SKM-1 treated with dmso at 0.1 percent for 144 hours (cell line): ENCODE data around the gene GSTA5.
A peak's percentile ranks its signal among the peaks of the same experiment; 100 is the strongest.
"Not testable (repeated sequence)": the region's sequence is repeated elsewhere in the genome, so short reads cannot be mapped to it uniquely, and the experiment has no call there.

ENCODE experiments used
- DNase-seq: peaks from one replicate; lab custom pipeline; 2025; ENCODE audit not compliant: unreplicated experiment; lab: John Stamatoyannopoulos, UW

GSTA5 gene

GRCh38 chr6:52839124-52840055 is 1.2 kb downstream of the GSTA5 start:
- peak; percentile 37 for DNase-seq

GRCh38 chr6:52834481-52834880 is 6.1 kb downstream of the GSTA5 start:
- no peak for DNase-seq

GRCh38 chr6:52830869-52831268 is 9.7 kb downstream of the GSTA5 start:
- DNase-seq, result not testable (repeated sequence)

GRCh38 chr6:52829046-52829817 is 11.4 kb downstream of the GSTA5 start:
- no peak for DNase-seq

- DNase-seq, result not testable (repeated sequence)
Measured at GRCh38 chr6:52828621-52829020, 12.0 kb downstream of the GSTA5 start.

- not testable (repeated sequence) for DNase-seq
Measured at GRCh38 chr6:52827073-52827783, 13.4 kb downstream of the GSTA5 start.

- DNase-seq, result no peak
Measured at GRCh38 chr6:52826513-52826912, 14.1 kb downstream of the GSTA5 start.

GRCh38 chr6:52825900-52826459 is 14.6 kb downstream of the GSTA5 start:
- not testable (repeated sequence) for DNase-seq

GRCh38 chr6:52825270-52825793 is 15.3 kb downstream of the GSTA5 start:
- DNase-seq, result not testable (repeated sequence)

- DNase-seq, result no peak
Measured at GRCh38 chr6:52821842-52822241, 18.8 kb downstream of the GSTA5 start.

GRCh38 chr6:52820198-52820597 is 20.4 kb downstream of the GSTA5 start:
- DNase-seq, result no peak

GRCh38 chr6:52815167-52816092 is 25.2 kb downstream of the GSTA5 start:
- peak; percentile 13 for DNase-seq

GRCh38 chr6:52814545-52814944 is 26.1 kb downstream of the GSTA5 start:
- not testable (repeated sequence) for DNase-seq

- DNase-seq, result not testable (repeated sequence)
Measured at GRCh38 chr6:52809777-52810176, 30.8 kb downstream of the GSTA5 start.

- no peak for DNase-seq
Measured at GRCh38 chr6:52808660-52809059, 32.0 kb downstream of the GSTA5 start.

- not testable (repeated sequence) for DNase-seq
Measured at GRCh38 chr6:52803668-52804255, 36.9 kb downstream of the GSTA5 start, which contains the start of gene GSTA1. Gene GSTA1, minus strand, starts transcription at chr6:52803816. Its CDS starts 4,549 bp downstream, at chr6:52799267.

GRCh38 chr6:52802806-52803205 is 37.8 kb downstream of the GSTA5 start:
- DNase-seq, result no peak

GRCh38 chr6:52801188-52801841 is 39.3 kb downstream of the GSTA5 start:
- no peak for DNase-seq

- not testable (repeated sequence) for DNase-seq
Measured at GRCh38 chr6:52799272-52799671, 41.3 kb downstream of the GSTA5 start.
